SK-N-DZ (cell line): ENCODE measurements around the gene CCDC80. TPM values are rescaled to one million over a fixed set of nuclear protein-coding genes. Genes with fewer than 3 reads are reported as not detected.

Source experiments
- DNase-seq: peaks from one replicate; pipeline ENCODE4 v3.0.0-alpha.2; 2015; ENCODE audit warnings: low spot score
- polyA plus RNA-seq, 2 experiments: library from polyadenylated mRNA; depleted of rRNA; stranded (reverse); fragments of >200 nt; gene quantifications; 2 replicates each; pipeline ENCODE4 v1.2.3, GENCODE V29; 2014

CCDC80 gene, protein sequence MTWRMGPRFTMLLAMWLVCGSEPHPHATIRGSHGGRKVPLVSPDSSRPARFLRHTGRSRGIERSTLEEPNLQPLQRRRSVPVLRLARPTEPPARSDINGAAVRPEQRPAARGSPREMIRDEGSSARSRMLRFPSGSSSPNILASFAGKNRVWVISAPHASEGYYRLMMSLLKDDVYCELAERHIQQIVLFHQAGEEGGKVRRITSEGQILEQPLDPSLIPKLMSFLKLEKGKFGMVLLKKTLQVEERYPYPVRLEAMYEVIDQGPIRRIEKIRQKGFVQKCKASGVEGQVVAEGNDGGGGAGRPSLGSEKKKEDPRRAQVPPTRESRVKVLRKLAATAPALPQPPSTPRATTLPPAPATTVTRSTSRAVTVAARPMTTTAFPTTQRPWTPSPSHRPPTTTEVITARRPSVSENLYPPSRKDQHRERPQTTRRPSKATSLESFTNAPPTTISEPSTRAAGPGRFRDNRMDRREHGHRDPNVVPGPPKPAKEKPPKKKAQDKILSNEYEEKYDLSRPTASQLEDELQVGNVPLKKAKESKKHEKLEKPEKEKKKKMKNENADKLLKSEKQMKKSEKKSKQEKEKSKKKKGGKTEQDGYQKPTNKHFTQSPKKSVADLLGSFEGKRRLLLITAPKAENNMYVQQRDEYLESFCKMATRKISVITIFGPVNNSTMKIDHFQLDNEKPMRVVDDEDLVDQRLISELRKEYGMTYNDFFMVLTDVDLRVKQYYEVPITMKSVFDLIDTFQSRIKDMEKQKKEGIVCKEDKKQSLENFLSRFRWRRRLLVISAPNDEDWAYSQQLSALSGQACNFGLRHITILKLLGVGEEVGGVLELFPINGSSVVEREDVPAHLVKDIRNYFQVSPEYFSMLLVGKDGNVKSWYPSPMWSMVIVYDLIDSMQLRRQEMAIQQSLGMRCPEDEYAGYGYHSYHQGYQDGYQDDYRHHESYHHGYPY
- polyA plus RNA-seq (2014; cell fraction: cytosol; rRNA removed): 3.2 and 3.9 TPM in 2 replicates
- 2.1 and 2.9 TPM in 2 replicates for polyA plus RNA-seq (2014; cell fraction: nucleus; rRNA removed)

DNA sequence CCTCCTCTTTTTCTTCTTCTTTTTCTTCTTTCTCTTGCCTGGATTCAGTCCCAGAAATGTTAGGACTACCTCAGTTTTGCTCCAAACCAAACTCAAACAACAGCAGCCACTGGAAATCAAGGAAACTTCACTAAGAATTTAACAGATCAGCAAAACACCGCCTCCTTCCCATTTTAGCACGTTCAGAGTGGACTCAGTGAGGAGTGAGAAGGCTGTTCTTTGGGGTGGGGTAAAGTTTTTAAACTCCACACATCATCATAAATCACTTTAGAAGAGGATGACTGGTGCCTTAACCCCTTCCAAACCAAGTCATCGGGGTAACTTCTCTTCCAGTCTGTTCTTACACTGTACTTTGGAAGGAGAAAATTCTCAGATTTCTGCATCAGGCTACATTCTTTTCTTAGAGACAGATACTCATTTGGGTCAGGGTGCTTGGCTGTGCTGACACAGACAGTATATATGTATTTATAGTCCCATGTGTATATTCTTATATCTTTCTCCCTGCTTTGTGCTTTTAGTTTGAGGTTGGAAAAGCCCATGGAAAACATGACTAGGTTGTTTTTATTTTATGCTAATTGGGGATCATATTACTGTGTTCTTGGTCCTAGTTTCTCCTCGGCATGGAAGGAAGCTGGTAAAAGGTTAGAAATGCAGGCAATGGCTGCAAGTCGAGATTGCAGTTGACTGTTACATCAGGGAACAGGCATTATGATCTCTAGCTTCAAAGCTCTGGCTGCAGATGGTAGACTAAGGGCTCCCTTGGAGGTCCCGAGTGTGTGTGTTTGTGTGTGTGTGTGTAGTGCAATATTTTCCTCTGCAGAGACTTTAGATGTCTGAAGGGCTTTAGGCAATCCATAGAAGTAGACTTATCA lies at the start of gene CCDC80:
CCDC80 (minus strand) TSS at position 214 of the 872 bp plus-strand sequence. CDS start 1,238 bp downstream, outside the sequence.
- peak; percentile 64 for DNase-seq

DNA sequence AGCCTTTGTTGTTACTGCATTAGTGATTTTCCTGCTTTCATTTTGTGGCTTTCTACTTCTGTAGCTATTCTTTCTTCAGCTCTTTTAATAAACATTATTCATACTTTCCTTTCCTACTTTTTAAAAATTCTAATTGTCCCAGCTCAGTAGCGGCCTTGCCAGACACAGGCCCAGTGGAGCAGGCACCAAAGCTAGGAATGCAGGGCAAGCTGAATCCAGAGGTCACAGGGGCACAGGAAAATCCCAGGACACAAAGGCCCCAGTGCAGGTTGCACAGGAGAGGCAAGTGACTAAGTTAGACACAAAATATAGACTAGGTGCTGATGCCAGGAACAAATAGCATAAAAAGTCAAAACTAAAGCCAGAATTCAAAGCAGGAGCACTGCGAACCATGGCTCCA lies 49.0 kb upstream of the CCDC80 start:
- DNase-seq: no peak

DNA sequence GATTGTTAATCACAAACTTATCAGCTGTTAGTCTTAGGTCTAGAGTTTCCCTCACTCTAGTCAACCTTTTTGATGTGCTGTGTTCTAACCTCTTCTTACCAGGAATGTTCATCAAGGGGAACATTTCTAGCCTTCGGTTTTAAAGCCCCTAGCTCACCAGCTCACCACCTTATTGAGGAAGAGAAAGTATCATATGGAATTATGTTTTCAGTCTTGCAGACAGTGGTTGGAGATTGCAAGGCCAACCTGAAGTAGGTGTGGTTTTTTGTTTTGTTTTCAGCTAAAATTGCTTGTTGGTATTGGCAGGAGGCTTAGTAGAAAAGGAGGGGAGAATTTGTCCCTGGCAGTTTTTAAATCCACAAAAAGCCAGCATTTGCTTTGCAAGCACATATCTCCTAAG lies 48.4 kb upstream of the CCDC80 start:
- DNase-seq: no peak

DNA sequence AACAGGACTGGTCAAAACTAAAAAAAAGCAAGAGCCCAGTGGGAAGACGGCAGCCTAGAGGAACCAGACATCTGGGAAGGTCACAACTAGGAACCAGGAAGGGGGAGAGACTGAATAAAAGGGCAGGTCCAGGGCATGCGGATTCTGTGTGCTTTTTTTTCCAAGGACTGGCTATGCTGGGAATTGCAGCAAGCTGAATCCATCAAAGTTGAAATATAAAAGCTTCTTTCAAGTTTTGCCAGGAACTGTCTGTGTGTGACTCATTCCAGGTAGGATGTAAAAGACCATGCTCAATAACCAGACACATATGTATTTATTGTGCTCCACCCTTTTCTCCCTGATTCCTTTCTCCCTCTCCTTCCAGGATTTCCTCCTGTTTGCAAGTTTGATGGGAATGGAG lies 47.9 kb upstream of the CCDC80 start:
- DNase-seq: no peak

GRCh38 chr3:112688085-112688769 lies 47.3 kb upstream of the CCDC80 start:
- DNase-seq: no peak

GRCh38 chr3:112687616-112688015 lies 46.7 kb upstream of the CCDC80 start:
- DNase-seq: no peak

GRCh38 chr3:112687211-112687610 lies 46.3 kb upstream of the CCDC80 start:
- DNase-seq: no peak

DNA sequence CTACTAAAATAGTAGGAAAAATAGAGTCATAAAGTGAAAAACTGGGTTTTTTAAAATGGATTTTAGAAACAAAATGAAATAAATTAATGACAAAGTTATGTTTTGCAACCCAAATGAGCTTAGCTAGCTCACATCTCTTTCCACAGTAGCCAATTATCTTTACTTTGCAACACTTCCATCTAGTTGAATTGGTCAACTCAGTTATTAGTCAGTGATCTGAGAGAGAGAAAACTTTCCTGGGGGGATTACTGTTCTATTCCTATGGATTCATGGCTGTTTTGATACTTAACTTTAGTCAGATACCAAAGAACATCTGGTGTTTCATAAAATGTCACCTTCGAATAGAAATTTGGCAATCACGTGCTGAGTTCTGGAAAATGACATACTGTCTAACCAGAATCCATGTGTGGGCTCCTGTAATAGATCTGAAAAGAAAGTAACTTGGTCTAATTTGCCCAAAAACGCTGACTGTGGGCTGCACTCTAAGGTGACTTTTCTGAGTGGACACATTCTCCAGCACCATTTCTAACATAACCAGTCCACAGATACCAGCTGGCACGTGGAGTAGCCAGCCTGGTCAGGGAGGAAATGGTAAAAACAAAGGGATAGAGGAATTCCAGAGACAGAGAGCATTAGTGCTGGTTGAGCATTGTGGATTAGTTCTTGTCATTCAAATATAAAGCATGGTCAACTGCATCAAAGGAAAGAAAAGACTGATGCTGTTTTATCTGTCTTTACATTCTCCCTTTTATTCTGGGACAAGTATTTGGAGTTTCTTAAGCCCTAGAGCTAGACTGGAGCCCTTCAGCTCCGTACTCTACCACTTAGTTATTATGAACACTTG lies 45.2 kb upstream of the CCDC80 start:
- DNase-seq: no peak

GRCh38 chr3:112685420-112685819 lies 44.5 kb upstream of the CCDC80 start:
- peak; percentile 44 for DNase-seq

GRCh38 chr3:112682361-112682760 lies 41.4 kb upstream of the CCDC80 start:
- DNase-seq: no peak

DNA sequence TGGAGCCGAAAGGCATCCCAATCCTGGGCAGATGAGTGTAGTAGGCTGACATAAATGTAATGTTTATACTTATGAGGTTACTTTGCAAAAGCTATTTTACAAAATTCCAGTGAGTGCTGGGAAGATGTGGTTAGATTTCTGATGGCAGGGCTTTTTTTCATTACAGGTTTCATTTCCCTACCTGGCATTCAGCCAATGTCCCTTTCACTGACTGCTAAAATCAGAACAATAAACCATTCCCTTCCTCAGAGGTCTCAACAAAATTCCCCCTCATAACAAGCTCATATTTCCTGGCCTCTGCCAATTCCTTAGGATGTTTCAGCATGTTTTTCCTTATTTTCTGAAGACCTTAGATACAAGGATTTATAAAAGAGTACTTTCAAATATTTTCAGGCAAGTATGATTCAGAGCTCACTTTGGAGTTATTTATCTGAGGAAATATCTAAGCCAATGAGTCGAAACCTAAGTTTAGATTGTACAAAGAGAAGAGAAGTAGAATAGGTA lies 40.9 kb upstream of the CCDC80 start:
- no peak for DNase-seq

DNA sequence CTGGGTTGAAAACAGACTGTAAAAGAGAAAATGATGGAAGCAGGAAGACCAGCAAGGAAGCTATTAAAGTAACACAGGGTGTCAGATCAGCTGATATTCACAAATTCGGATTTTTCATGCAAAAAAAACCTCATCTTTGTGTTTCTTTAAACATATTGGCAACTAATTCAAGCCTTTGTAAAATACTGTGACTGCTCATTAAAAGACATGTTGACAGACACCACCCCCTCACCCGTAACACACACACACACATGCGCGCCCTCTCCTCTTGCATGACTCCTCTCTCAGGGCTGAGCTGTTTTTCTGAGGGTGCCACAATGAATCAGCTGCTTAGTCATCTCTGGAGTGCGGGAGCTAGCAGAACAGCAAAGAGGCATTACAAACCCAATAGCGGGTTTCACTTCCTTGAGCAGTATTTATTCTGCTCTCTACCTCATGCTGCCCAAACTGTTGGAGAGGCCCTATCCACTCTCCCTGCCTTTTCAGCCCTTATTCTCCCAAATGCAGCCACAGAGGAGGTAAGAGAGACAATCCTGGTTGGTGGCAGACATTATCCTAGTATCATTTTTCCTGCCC lies 35.8 kb upstream of the CCDC80 start:
- peak; percentile 10 for DNase-seq

GRCh38 chr3:112675943-112676535 lies 35.1 kb upstream of the CCDC80 start:
- DNase-seq: no peak

- no peak for DNase-seq
Observed at GRCh38 chr3:112675349-112675748, 34.4 kb upstream of the CCDC80 start.

DNA sequence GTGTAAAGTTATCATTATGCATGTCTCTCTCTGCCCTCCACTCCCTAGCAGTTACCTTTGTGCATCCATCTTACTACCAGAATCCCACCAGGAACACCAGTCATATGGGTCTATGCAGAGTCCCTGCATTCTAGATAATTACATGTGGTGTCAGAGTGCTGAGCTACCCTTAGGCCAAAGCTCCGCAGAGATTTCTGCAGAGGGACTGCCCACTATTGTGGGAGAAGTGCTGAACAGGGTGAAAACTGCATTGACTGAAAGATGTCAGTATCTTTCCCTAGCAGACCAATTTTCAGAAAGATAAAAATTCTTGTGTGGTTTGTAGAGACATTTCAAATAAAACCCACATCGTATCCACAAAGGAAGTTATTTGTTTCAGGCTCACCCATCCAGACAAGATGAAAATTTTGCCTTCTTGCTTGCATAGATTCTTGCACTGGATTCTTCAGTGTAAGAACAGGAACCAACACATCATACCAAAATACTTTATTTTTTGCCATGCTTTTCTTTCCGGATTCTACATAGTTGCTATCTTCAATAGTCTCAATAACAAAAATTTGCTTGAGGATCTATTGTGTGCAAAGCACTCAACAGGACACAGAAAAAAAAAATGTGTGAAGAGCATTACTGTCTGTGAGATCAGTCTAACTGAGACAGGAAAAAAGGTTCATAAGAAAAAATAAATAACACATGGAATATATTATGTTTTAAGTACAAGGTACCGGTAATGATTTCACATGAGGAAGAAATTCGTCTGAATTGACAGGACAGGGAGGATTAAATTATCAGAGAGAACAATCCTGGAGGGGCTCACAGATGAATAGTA lies 32.0 kb upstream of the CCDC80 start:
- no peak for DNase-seq

- DNase-seq: no peak
Observed at GRCh38 chr3:112671930-112672715, 31.2 kb upstream of the CCDC80 start.

GRCh38 chr3:112670824-112671223 lies 29.9 kb upstream of the CCDC80 start:
- no peak for DNase-seq
